Measurements from ENCODE around the gene TMEM184C.

- TF ChIP-seq CTCF (conservative IDR thresholded peaks at IDR 0.05; ENCODE audit: low read depth, low read length) (no peak), EZH2 (IDR thresholded peaks at IDR 0.05; ENCODE audit: borderline replicate concordance, low read depth, low read length, poor library complexity, severe bottlenecking) (no peak)
Observed at GRCh38 chr4:147696866-147697265, 79.7 kb downstream of the TMEM184C start.
